K562 (cell line): ENCODE measurements around the gene DMWD. TPM values are rescaled to one million over a fixed set of nuclear protein-coding genes. Genes with fewer than 3 reads are reported as not detected.

Experiments
- CSDE1 ChIP-seq, 2 experiments: fragments of 450-650 bp; IDR thresholded peaks; 2 replicates each; pipeline ENCODE4 v1.6.1; 2016; ENCODE audit warnings: mild to moderate bottlenecking in 1 of 2
- E2F6 ChIP-seq, 2 experiments: IDR thresholded peaks; 2 replicates each; pipeline ENCODE4 v1.6.1; 2011; ENCODE audit warnings: borderline replicate concordance in 1 of 2, control low read depth in 1 of 2, low read depth in 1 of 2, low read length in 1 of 2, mild to moderate bottlenecking in 1 of 2, mixed read lengths in 1 of 2, moderate library complexity in 1 of 2; ENCODE audit not compliant: insufficient read depth in 1 of 2, insufficient read length in 1 of 2, poor library complexity in 1 of 2, severe bottlenecking in 1 of 2; ENCODE audit errors: extremely low read depth in 1 of 2
- GABPB1 ChIP-seq: sonication (generic); formaldehyde crosslinking; IDR thresholded peaks from 2 replicates; pipeline ENCODE4 v1.8.0; 2022; ENCODE audit warnings: mild to moderate bottlenecking, missing genetic modification reagents
- HNRNPLL ChIP-seq: fragments of 200-400 bp; formaldehyde crosslinking; IDR thresholded peaks from 2 replicates; pipeline ENCODE4 v1.6.1; 2017; ENCODE audit warnings: low read length, low read depth, mild to moderate bottlenecking; ENCODE audit not compliant: poor library complexity, severe bottlenecking
- HOXB6 ChIP-seq: fragments of 250-450 bp; sonication (Bioruptor Pico); IDR thresholded peaks from 2 replicates; pipeline ENCODE4 v1.5.1; 2022; ENCODE audit warnings: mild to moderate bottlenecking, borderline replicate concordance
- MTA3 ChIP-seq: fragments of 450-650 bp; formaldehyde crosslinking; IDR thresholded peaks from 2 replicates; pipeline ENCODE4 v1.6.1; 2017; ENCODE audit warnings: mild to moderate bottlenecking, borderline replicate concordance
- NUFIP1 ChIP-seq: fragments of 450-650 bp; IDR thresholded peaks from 2 replicates; pipeline ENCODE4 v1.6.1; 2018; ENCODE audit not compliant: partially characterized antibody
- PCBP2 ChIP-seq: fragments of 200-400 bp; formaldehyde crosslinking; IDR thresholded peaks from 2 replicates; pipeline ENCODE4 v1.6.1; 2018; ENCODE audit warnings: low read length, low read depth, mild to moderate bottlenecking, moderate library complexity; ENCODE audit not compliant: poor library complexity, severe bottlenecking
- POLR2AphosphoS2 ChIP-seq: IDR thresholded peaks from 2 replicates; pipeline ENCODE4 v1.6.1; 2012; ENCODE audit warnings: low read length, improper control_type of control experiment
- SAP30 ChIP-seq: fragments of 200-600 bp; sonication (generic); IDR thresholded peaks from 2 replicates; pipeline ENCODE4 v1.6.1; 2012; ENCODE audit warnings: borderline replicate concordance, low read depth, mild to moderate bottlenecking, moderate library complexity, low read length, control low read depth, inconsistent platforms; ENCODE audit not compliant: insufficient read depth, poor library complexity, severe bottlenecking
- U2AF1 ChIP-seq: fragments of 200-400 bp; formaldehyde crosslinking; optimal IDR thresholded peaks from 2 replicates; pipeline ENCODE3; 2017; ENCODE audit warnings: mild to moderate bottlenecking, low read depth, low read length, moderate library complexity
- ZBTB1 ChIP-seq: sonication (generic); formaldehyde crosslinking; IDR thresholded peaks from 2 replicates; pipeline ENCODE4 v1.8.1; 2023; ENCODE audit warnings: missing genetic modification reagents, low read depth, mild to moderate bottlenecking, borderline replicate concordance
- ZNF280B ChIP-seq: fragments of 250-450 bp; sonication (Bioruptor Pico); IDR thresholded peaks from 2 replicates; pipeline ENCODE4 v1.5.1; 2021; ENCODE audit warnings: mild to moderate bottlenecking
- ZNF318 ChIP-seq, 2 experiments: fragments of 450-650 bp; IDR thresholded peaks; 2 replicates each; pipeline ENCODE4 v1.6.1; 2016; ENCODE audit warnings: mild to moderate bottlenecking in 2 of 2, borderline replicate concordance in 1 of 2, low read depth in 1 of 2, moderate library complexity in 1 of 2
- polyA plus RNA-seq, 8 experiments: library from polyadenylated mRNA; depleted of rRNA in 4 of 8; stranded (reverse) in 5 of 8; unstranded in 3 of 8; fragments of >200 nt; fragmentation: Nextera tagmentation in 2 of 8; fragmentation: Illumina TruSeq in 1 of 8; extraction: Ambion mirVana in 2 of 8; extraction: Trizol in 1 of 8; gene quantifications; 2 replicates each; pipeline versions ENCODE4 v1.2.1 to v1.2.3, GENCODE V29; 2011 to 2014; ENCODE audit warnings: inconsistent platforms in 1 of 8, missing spikeins in 1 of 8
- total RNA-seq, 7 experiments: library from RNA; depleted of rRNA in 6 of 7; stranded (reverse); fragments of >200 nt in 6 of 7; fragmentation: Illumina TruSeq in 2 of 7; extraction: Trizol in 2 of 7; gene quantifications; 2 replicates each; pipeline versions ENCODE4 v1.2.1 to v1.2.3, GENCODE V29; 2011 to 2021; ENCODE audit warnings: low replicate concordance in 1 of 7

The DMWD gene
- total and polyA plus RNA-seq, 9 of the 15 experiments (the other 6 are each of a cell fraction or from before 2014, with no cell fraction given): 4.7 to 54.6 (median 19.0) TPM

- TF ChIP-seq PCBP2: no peak
- no peak for TF ChIP-seq HOXB6 (CRISPR knock-in tag)
- 0 out of 2 replicates have a peak, but pooled peaks have one; percentile 20 for TF ChIP-seq GABPB1 (CRISPR knock-in tag)
- peak; percentile 16 to 69 for TF ChIP-seq E2F6 (IDR thresholded peaks at IDR 0.05; ENCODE audit: borderline replicate concordance in 1 of 2, extremely low read depth in 1 of 2, insufficient read depth in 1 of 2, insufficient read length in 1 of 2, low read depth in 1 of 2, low read length in 1 of 2, poor library complexity in 1 of 2, severe bottlenecking in 1 of 2)
- no peak for TF ChIP-seq NUFIP1
- TF ChIP-seq U2AF1: no peak
- TF ChIP-seq CSDE1 (IDR thresholded peaks at IDR 0.05): no peak
- TF ChIP-seq MTA3: peak; percentile 78; the same call in 1 of the 2 replicates
- TF ChIP-seq HNRNPLL: peak; percentile 84
- TF ChIP-seq POLR2AphosphoS2: no peak
- TF ChIP-seq ZNF318 (IDR thresholded peaks at IDR 0.05; ENCODE audit: borderline replicate concordance in 1 of 2, low read depth in 1 of 2): no peak
- TF ChIP-seq SAP30: peak; percentile 44
- 0 out of 2 replicates have a peak, but pooled peaks have one; percentile 73 for TF ChIP-seq ZBTB1 (CRISPR knock-in tag)
- no peak for TF ChIP-seq ZNF280B (CRISPR knock-in tag)
Observed at GRCh38 chr19:45767881-45768654, 24.6 kb downstream of the DMWD start (continued).
